ENCODE results near the gene LRRC3. TPM values are rescaled to one million over a fixed set of nuclear protein-coding genes. Genes with fewer than 3 reads are reported as not detected.

Gene LRRC3
- total and polyA plus RNA-seq, 4 donors = 3.0 to 14.2 (median 7.5) TPM

GRCh38 chr21:44477131-44477530 is 21.8 kb downstream of the LRRC3 start:
- Histone ChIP-seq H3K27ac (ENCODE audit: low read depth in 1 of 2, low read length in 2 of 2) (peak overlapping the region; percentile 97), H3K36me3 (ENCODE audit: control insufficient read depth in 4 of 4, insufficient read depth in 3 of 4, low read depth in 1 of 4, low read length in 3 of 4) (no peaks in the 10 kb centered on the region), H3K4me1 (ENCODE audit: control insufficient read depth in 4 of 4, insufficient read depth in 4 of 4, low read length in 3 of 4) (peaks cover 7 to 35% (median 25%) of the 10 kb centered on the region in 4 donors), H3K27me3 (ENCODE audit: control insufficient read depth in 4 of 4, insufficient read depth in 4 of 4, low read length in 3 of 4) (no peaks in the 10 kb centered on the region), H3K4me3 (ENCODE audit: low read depth in 1 of 3, low read length in 3 of 3) (no peak overlapping the region), H3K9ac (ENCODE audit: low read depth in 1 of 2, low read length in 2 of 2) (peak overlapping the region; percentile 50 to 94), H3K9me3 (ENCODE audit: control insufficient read depth in 4 of 4, low read length in 3 of 4) (no peaks in the 10 kb centered on the region)
- no peak for DNase-seq (ENCODE audit: low spot score)
- WGBS = 88% methylated on average over 8 of the region's 8 CpGs
- TF ChIP-seq HNF4G (IDR thresholded peaks at IDR 0.05) = no peak
- no peak for TF ChIP-seq YY1 (IDR thresholded peaks at IDR 0.05)
- no peak for TF ChIP-seq REST (IDR thresholded peaks at IDR 0.05)
- no peak for TF ChIP-seq FOXA1 (IDR thresholded peaks at IDR 0.05)
- no peak for TF ChIP-seq ATF3 (IDR thresholded peaks at IDR 0.05)
- TF ChIP-seq ZBTB33 (IDR thresholded peaks at IDR 0.05) = no peak
- TF ChIP-seq EGR1 (IDR thresholded peaks at IDR 0.05; ENCODE audit: low read depth in 2 of 2) = no peak
- no peak for TF ChIP-seq CTCF (IDR thresholded peaks at IDR 0.05; ENCODE audit: low read depth, low read length, missing input control)
- TF ChIP-seq HNF4A (conservative IDR thresholded peaks at IDR 0.05) = no peak
- TF ChIP-seq TAF1 (conservative IDR thresholded peaks at IDR 0.05) = no peak
- TF ChIP-seq RXRA (IDR thresholded peaks at IDR 0.05) = no peak
- TF ChIP-seq SP1 (IDR thresholded peaks at IDR 0.05) = no peak

- no peak for DNase-seq (ENCODE audit: low spot score)
- peak overlapping the region; percentile 50 to 94 for H3K9ac ChIP-seq (ENCODE audit: low read depth in 1 of 2, low read length in 2 of 2)
- H3K4me1 ChIP-seq (ENCODE audit: control insufficient read depth in 4 of 4, insufficient read depth in 4 of 4, low read length in 3 of 4) = peaks cover 8 to 40% (median 29%) of the 10 kb centered on the region in 4 donors
- TF ChIP-seq MAX (IDR thresholded peaks at IDR 0.05) = peak; percentile 37
- peak; percentile 10 for TF ChIP-seq ZBTB33 (IDR thresholded peaks at IDR 0.05)
- peak in 1 of 2 donors; percentile 49 for TF ChIP-seq HNF4A (conservative IDR thresholded peaks at IDR 0.05)
- no peak for TF ChIP-seq HNF4G (IDR thresholded peaks at IDR 0.05)
- H3K36me3 ChIP-seq (ENCODE audit: control insufficient read depth in 4 of 4, insufficient read depth in 3 of 4, low read depth in 1 of 4, low read length in 3 of 4) = no peaks in the 10 kb centered on the region
- H3K27me3 ChIP-seq (ENCODE audit: control insufficient read depth in 4 of 4, insufficient read depth in 4 of 4, low read length in 3 of 4) = no peaks in the 10 kb centered on the region
- H3K4me3 ChIP-seq (ENCODE audit: low read depth in 1 of 3, low read length in 3 of 3) = no peak overlapping the region
- H3K9me3 ChIP-seq (ENCODE audit: control insufficient read depth in 4 of 4, low read length in 3 of 4) = no peaks in the 10 kb centered on the region
- H3K27ac ChIP-seq (ENCODE audit: low read depth in 1 of 2, low read length in 2 of 2) = peak overlapping the region; percentile 97
- 44% methylated on average over 7 of the region's 7 CpGs for WGBS
Observed at GRCh38 chr21:44477712-44478111, 22.4 kb downstream of the LRRC3 start.
